ENCODE measurements around the gene PPM1L. TPM values are rescaled to one million over a fixed set of nuclear protein-coding genes. Genes with fewer than 3 reads are reported as not detected.

The PPM1L gene
- total and polyA plus RNA-seq, 10 of the 15 experiments (the other 5 are each of a cell fraction or from before 2014, with no cell fraction given): under 0.01 to 0.33 (median 0.06) TPM; not detected in 1

- TF ChIP-seq HDAC2 (IDR thresholded peaks at IDR 0.05) (no peak), ZBTB11 (CRISPR knock-in tag; IDR thresholded peaks at IDR 0.05) (no peak), CHD1 (IDR thresholded peaks at IDR 0.05; ENCODE audit: low read depth, low read length) (no peak), WRNIP1 (IDR thresholded peaks at IDR 0.05; ENCODE audit: borderline replicate concordance, low read depth, low read length) (no peak), ZSCAN29 (IDR thresholded peaks at IDR 0.05) (no peak), ZNF274 (IDR thresholded peaks at IDR 0.05; ENCODE audit: insufficient read depth, insufficient read length) (no peak), MLLT1 (IDR thresholded peaks at IDR 0.05) (no peak), POU2F2 (IDR thresholded peaks at IDR 0.05; ENCODE audit: borderline replicate concordance, low read depth, low read length) (no peak), HCFC1 (IDR thresholded peaks at IDR 0.05; ENCODE audit: low read length) (no peak)
Observed at GRCh38 chr3:160808838-160809237, 52.8 kb downstream of the PPM1L start (continued).

- ChIA-PET POLR2A (no interaction called here), SMC1A (ENCODE audit: uncharacterized antibody, unreplicated experiment) (no interaction called here), RAD21 (ENCODE audit: unreplicated experiment) (no interaction called here), CTCF (no interaction called here)
- Histone ChIP-seq H3K4me1 (ENCODE audit: control insufficient read depth, insufficient read depth, low read length) (no peaks in the 10 kb centered on the region), H4K20me1 (ENCODE audit: control insufficient read depth, insufficient read depth) (no peaks in the 10 kb centered on the region), H3K9ac (ENCODE audit: control insufficient read depth, insufficient read depth, low read length) (no peak overlapping the region), H3K27ac (ENCODE audit: control insufficient read depth, insufficient read depth) (no peak overlapping the region), H3K27me3 (replicated peaks in 1 of 2; ENCODE audit: control insufficient read depth in 2 of 2, insufficient read depth in 2 of 2, low read length in 1 of 2) (no peaks in the 10 kb centered on the region; a peak in 1 of 4 replicates), H3K4me2 (ENCODE audit: control insufficient read depth, insufficient read depth) (no peak overlapping the region), H3K9me3 (replicated peaks; ENCODE audit: control insufficient read depth, insufficient read depth, low read length) (no peaks in the 10 kb centered on the region), H3K4me3 (no peak overlapping the region), H2AFZ (ENCODE audit: control insufficient read depth, low read depth, low read length) (no peak overlapping the region), H3K36me3 (ENCODE audit: control insufficient read depth in 2 of 2, insufficient read depth in 2 of 2, low read length in 1 of 2) (no peaks in the 10 kb centered on the region), H3K79me2 (ENCODE audit: control insufficient read depth, insufficient read depth, low read length) (no peaks in the 10 kb centered on the region)
- ATAC-seq: no peak
- TF ChIP-seq YBX1 (IDR thresholded peaks at IDR 0.05) (no peak), NFIC (IDR thresholded peaks at IDR 0.05; ENCODE audit: low read depth, low read length) (no peak), NBN (IDR thresholded peaks at IDR 0.05) (no peak), E2F4 (IDR thresholded peaks at IDR 0.05; ENCODE audit: low read depth, low read length) (no peak), CHD4 (IDR thresholded peaks at IDR 0.05) (no peak), RB1 (IDR thresholded peaks at IDR 0.05; ENCODE audit: borderline replicate concordance) (no peak), RUNX3 (IDR thresholded peaks at IDR 0.05; ENCODE audit: low read length) (no peak), SREBF1 (IDR thresholded peaks at IDR 0.05; ENCODE audit: low read length) (no peak), RFX5 (IDR thresholded peaks at IDR 0.05; ENCODE audit: low read depth, low read length) (no peak), SPI1 (IDR thresholded peaks at IDR 0.05; ENCODE audit: borderline replicate concordance, insufficient read depth, low read depth, low read length) (no peak), DPF2 (IDR thresholded peaks at IDR 0.05) (no peak), SIN3A (IDR thresholded peaks at IDR 0.05; ENCODE audit: low read depth, low read length) (no peak), STAT1 (conservative IDR thresholded peaks at IDR 0.05) (no peak)
- WGBS (ENCODE audit: insufficient coverage, insufficient replicate concordance, low lambda C conversion rate, missing lambda C conversion rate): 11% methylated on average over 2 of the region's 2 CpGs
- FAIRE-seq: no peak
- in situ Hi-C loops (cut with MboI) (no loop called here), intact Hi-C loops (cut with micrococcal nuclease; ENCODE audit: unreplicated experiment) (no loop called here)
- no TSS peak for BruUV-seq (replicated peaks)
- DNase-seq (ENCODE audit: low read depth, low spot score): no peak
Observed at GRCh38 chr3:160809453-160809852, 53.4 kb downstream of the PPM1L start.

All from GM12878 (cell line).